Measurements from ENCODE around the gene KNDC1. TPM values are rescaled to one million over a fixed set of nuclear protein-coding genes. Genes with fewer than 3 reads are reported as not detected.

The KNDC1 gene
- total RNA-seq, 6 experiments from 2014 or later, result 0.54 to 11.6 (median 8.2) TPM

- ATAC-seq, result no peak
- Histone ChIP-seq H3K27me3 (no peaks in the 10 kb centered on the region), H3K4me3 (no peak overlapping the region), H3K27ac (no peak overlapping the region), H3K36me3 (peaks cover 0 to 3% (median 0%) of the 10 kb centered on the region in 4 donors), H3K4me1 (no peaks in the 10 kb centered on the region), H3K9me3 (no peaks in the 10 kb centered on the region)
- WGBS (ENCODE audit: insufficient coverage, low coverage, low lambda C conversion rate, missing lambda C conversion rate), result no CpG with 5 or more reads among the region's 22 CpGs
- DNase-seq, result no peak
- intact Hi-C loops (cut with DNase I), result no loop called here
- TF ChIP-seq CTCF (IDR thresholded peaks at IDR 0.05) (no peak), POLR2A (IDR thresholded peaks at IDR 0.05) (no peak)
These were observed 107.8 kb downstream of the KNDC1 start for GRCh38 chr10:133267829-133268228.

GRCh38 chr10:133268532-133268931, 108.5 kb downstream of the KNDC1 start:
- WGBS (ENCODE audit: insufficient coverage, low coverage, low lambda C conversion rate, missing lambda C conversion rate), result no CpG with 5 or more reads among the region's 22 CpGs
- DNase-seq (no peak), ATAC-seq (no peak)
- TF ChIP-seq CTCF (IDR thresholded peaks at IDR 0.05) (no peak), POLR2A (IDR thresholded peaks at IDR 0.05) (no peak)
- Histone ChIP-seq H3K27ac (no peak overlapping the region), H3K36me3 (peaks cover 0 to 3% (median 0%) of the 10 kb centered on the region in 4 donors), H3K9me3 (no peaks in the 10 kb centered on the region), H3K27me3 (no peaks in the 10 kb centered on the region), H3K4me1 (no peaks in the 10 kb centered on the region), H3K4me3 (no peak overlapping the region)
- intact Hi-C loops (cut with DNase I), result no loop called here

- WGBS (ENCODE audit: insufficient coverage, low coverage, low lambda C conversion rate, missing lambda C conversion rate), result no CpG with 5 or more reads among the region's 26 CpGs
- ATAC-seq, result no peak
- Histone ChIP-seq H3K4me1 (no peaks in the 10 kb centered on the region), H3K36me3 (peaks cover 0 to 3% (median 0%) of the 10 kb centered on the region in 4 donors), H3K9me3 (no peaks in the 10 kb centered on the region), H3K27ac (no peak overlapping the region), H3K27me3 (no peaks in the 10 kb centered on the region), H3K4me3 (no peak overlapping the region)
- TF ChIP-seq CTCF (IDR thresholded peaks at IDR 0.05), result no peak
- TF ChIP-seq POLR2A (IDR thresholded peaks at IDR 0.05), result no peak
- intact Hi-C loops (cut with DNase I), result no loop called here
- no peak for DNase-seq
These were observed 109.3 kb downstream of the KNDC1 start for GRCh38 chr10:133269367-133269766.

- TF ChIP-seq POLR2A (IDR thresholded peaks at IDR 0.05), result no peak
- TF ChIP-seq CTCF (IDR thresholded peaks at IDR 0.05), result no peak
- H3K27ac ChIP-seq, result no peak overlapping the region
- no peaks in the 10 kb centered on the region for H3K9me3 ChIP-seq
- H3K36me3 ChIP-seq, result peaks cover 0 to 3% (median 0%) of the 10 kb centered on the region in 4 donors
- H3K4me3 ChIP-seq, result no peak overlapping the region
- H3K27me3 ChIP-seq, result no peaks in the 10 kb centered on the region
- H3K4me1 ChIP-seq, result no peaks in the 10 kb centered on the region
- no CpG with 5 or more reads among the region's 20 CpGs for WGBS (ENCODE audit: insufficient coverage, low coverage, low lambda C conversion rate, missing lambda C conversion rate)
- no peak for ATAC-seq
- intact Hi-C loops (cut with DNase I), result no loop called here
- DNase-seq, result no peak
These were observed 110.2 kb downstream of the KNDC1 start for GRCh38 chr10:133270204-133270603.

GRCh38 chr10:133270773-133271297, 110.8 kb downstream of the KNDC1 start:
- no peak for DNase-seq
- no peak overlapping the region for H3K27ac ChIP-seq
- no peak for ATAC-seq
- intact Hi-C loops (cut with DNase I), result no loop called here
- H3K27me3 ChIP-seq, result no peaks in the 10 kb centered on the region
- H3K4me1 ChIP-seq, result no peaks in the 10 kb centered on the region
- no CpG with 5 or more reads among the region's 19 CpGs for WGBS (ENCODE audit: insufficient coverage, low coverage, low lambda C conversion rate, missing lambda C conversion rate)
- no peaks in the 10 kb centered on the region for H3K9me3 ChIP-seq
- no peak overlapping the region for H3K4me3 ChIP-seq
- no peak for TF ChIP-seq CTCF (IDR thresholded peaks at IDR 0.05)
- no peak for TF ChIP-seq POLR2A (IDR thresholded peaks at IDR 0.05)
- peaks cover 0 to 3% (median 0%) of the 10 kb centered on the region in 4 donors for H3K36me3 ChIP-seq

Measured in right lobe of liver (tissue), 6 donors.